ENCODE results near the gene WDR26.

GRCh38 chr1:224450159-224450558 is 15.6 kb upstream of the WDR26 start:
- no peak for TF ChIP-seq ZNF8 (CRISPR knock-in tag; IDR thresholded peaks at IDR 0.05)
- TF ChIP-seq BACH2 (CRISPR knock-in tag; IDR thresholded peaks at IDR 0.05; ENCODE audit: borderline replicate concordance), result no peak
- no peak for TF ChIP-seq TOX (CRISPR knock-in tag; IDR thresholded peaks at IDR 0.05; ENCODE audit: borderline replicate concordance)
- TF ChIP-seq RARB (CRISPR knock-in tag; IDR thresholded peaks at IDR 0.05), result no peak
- TF ChIP-seq PATZ1 (CRISPR knock-in tag; IDR thresholded peaks at IDR 0.05; ENCODE audit: borderline replicate concordance), result no peak
- TF ChIP-seq ESRRG (CRISPR knock-in tag; IDR thresholded peaks at IDR 0.05), result no peak
- TF ChIP-seq TSHZ2 (CRISPR knock-in tag; IDR thresholded peaks at IDR 0.05), result no peak
- TF ChIP-seq ZFP3 (CRISPR knock-in tag; IDR thresholded peaks at IDR 0.05), result no peak
- no peak for TF ChIP-seq ZNF70 (CRISPR knock-in tag; IDR thresholded peaks at IDR 0.05)
- TF ChIP-seq CREB5 (CRISPR knock-in tag; IDR thresholded peaks at IDR 0.05; ENCODE audit: low read depth), result no peak
- no peak for TF ChIP-seq OSR1 (CRISPR knock-in tag; IDR thresholded peaks at IDR 0.05)
- no peak for TF ChIP-seq TCF4 (CRISPR knock-in tag; IDR thresholded peaks at IDR 0.05; ENCODE audit: borderline replicate concordance)
- TF ChIP-seq POU6F1 (CRISPR knock-in tag; IDR thresholded peaks at IDR 0.05; ENCODE audit: borderline replicate concordance, low read depth), result no peak

Data from SK-N-SH treated with all-trans-retinoic acid at 6 μM for 48 hours (cell line).